NT2/D1 (cell line): ENCODE results near the gene CPT1A.

Experiments used
- DNase-seq: peaks from one replicate; pipeline ENCODE4 v3.0.0-alpha.2; 2011; ENCODE audit warnings: low read depth, low spot score
- H3K27me3 ChIP-seq: 2 replicates; pipeline ENCODE4 v1.6.0; 2011; ENCODE audit warnings: mild to moderate bottlenecking; ENCODE audit not compliant: insufficient read length, insufficient read depth
- H3K36me3 ChIP-seq: 2 replicates; pipeline ENCODE4 v1.6.1; 2011; ENCODE audit warnings: mild to moderate bottlenecking, low read length, mixed read lengths; ENCODE audit not compliant: insufficient read depth, insufficient read length
- H3K4me1 ChIP-seq: 2 replicates; pipeline ENCODE4 v1.5.1; 2011; ENCODE audit not compliant: insufficient read depth, insufficient read length
- H3K4me3 ChIP-seq: 2 replicates; pipeline ENCODE4 v1.5.1; 2011; ENCODE audit warnings: low read depth; ENCODE audit not compliant: insufficient read length
- H3K9ac ChIP-seq: 2 replicates; pipeline ENCODE4 v1.6.0; 2011; ENCODE audit warnings: low read depth; ENCODE audit not compliant: insufficient read length
- H3K9me3 ChIP-seq: 2 replicates; pipeline ENCODE4 v1.5.1; 2011; ENCODE audit warnings: mild to moderate bottlenecking, low read length; ENCODE audit not compliant: insufficient read depth
- SUZ12 ChIP-seq: IDR thresholded peaks from 2 replicates; pipeline ENCODE4 v1.6.1; 2011; ENCODE audit not compliant: insufficient read length, insufficient read depth; ENCODE audit errors: extremely low read depth
- YY1 ChIP-seq: IDR thresholded peaks from 2 replicates; pipeline ENCODE4 v1.6.1; 2011; ENCODE audit not compliant: insufficient read length, insufficient read depth
- ZNF274 ChIP-seq: IDR thresholded peaks from 2 replicates; pipeline ENCODE4 v1.6.1; 2011; ENCODE audit warnings: mild to moderate bottlenecking, low read depth, low read length

CPT1A gene

DNA sequence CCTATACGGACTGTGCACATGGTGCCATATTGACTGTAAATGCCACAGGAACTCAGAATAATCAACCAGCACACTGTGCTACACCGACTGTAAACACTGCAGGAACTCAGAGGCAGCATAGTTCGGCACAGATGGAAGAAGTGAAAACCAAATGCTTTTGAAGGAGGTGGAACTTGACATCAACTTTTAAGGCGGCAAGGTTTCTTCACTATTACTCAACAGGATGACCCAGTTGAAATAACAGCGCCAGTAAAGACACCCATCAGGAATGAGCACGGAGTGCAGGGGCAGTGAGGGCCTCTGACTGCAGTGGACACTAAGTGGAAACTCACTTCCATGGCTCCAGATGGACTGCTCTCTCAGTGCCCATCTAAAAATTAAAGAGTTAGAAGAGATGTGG, 106.1 kb downstream of the CPT1A start:
- no peak overlapping the region for H3K4me3 ChIP-seq
- H3K27me3 ChIP-seq = no peaks in the 10 kb centered on the region
- H3K9ac ChIP-seq = no peak overlapping the region
- H3K36me3 ChIP-seq = peaks cover 8% of the 10 kb centered on the region
- H3K9me3 ChIP-seq = no peaks in the 10 kb centered on the region
- no peak for TF ChIP-seq YY1
- TF ChIP-seq ZNF274 = no peak
- no peak for TF ChIP-seq SUZ12
- no peak for DNase-seq
- no peaks in the 10 kb centered on the region for H3K4me1 ChIP-seq

DNA sequence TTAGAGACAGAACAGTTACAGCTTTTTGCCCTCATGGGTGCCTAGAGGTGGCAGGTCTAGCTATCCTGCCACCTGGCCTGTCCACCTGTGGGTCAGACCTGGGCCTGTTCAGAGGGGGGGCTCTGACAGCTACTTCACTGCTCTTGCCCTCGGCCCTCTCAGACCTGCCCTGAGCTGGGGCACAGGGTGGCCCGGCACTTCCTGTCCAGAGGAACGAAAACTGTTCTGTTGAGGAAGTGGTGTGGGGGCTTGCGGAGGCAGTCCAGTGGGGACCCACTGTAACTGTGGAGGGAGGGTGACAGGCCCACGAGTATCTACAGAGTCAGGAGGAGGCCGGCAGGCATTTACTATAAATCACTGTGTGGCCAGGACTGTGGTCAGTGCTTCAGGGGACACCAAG, 106.6 kb downstream of the CPT1A start:
- Histone ChIP-seq H3K27me3 (no peaks in the 10 kb centered on the region), H3K9ac (no peak overlapping the region), H3K4me1 (no peaks in the 10 kb centered on the region), H3K4me3 (no peak overlapping the region), H3K36me3 (peaks cover 8% of the 10 kb centered on the region), H3K9me3 (no peaks in the 10 kb centered on the region)
- no peak for TF ChIP-seq YY1
- no peak for TF ChIP-seq SUZ12
- TF ChIP-seq ZNF274 = no peak
- no peak for DNase-seq

DNA sequence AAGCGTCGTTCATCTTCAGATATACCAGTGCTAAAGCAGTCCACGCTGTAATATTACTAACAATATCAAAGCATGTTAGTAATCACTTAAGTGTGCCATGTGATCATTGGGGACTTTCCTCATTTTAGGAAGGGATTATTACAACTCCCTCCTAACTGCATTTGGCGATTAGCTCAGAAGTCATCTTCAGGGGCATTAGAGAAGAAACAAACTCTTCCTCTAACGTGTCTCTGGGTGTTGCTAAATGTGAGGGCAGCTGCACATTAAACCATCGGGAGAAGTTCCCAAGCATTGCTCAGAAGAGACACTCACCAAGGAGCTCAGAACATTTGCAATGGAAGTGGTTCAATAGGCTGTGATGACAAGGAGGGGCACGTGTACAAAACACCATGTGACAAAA, 107.6 kb downstream of the CPT1A start:
- no peak overlapping the region for H3K9ac ChIP-seq
- H3K36me3 ChIP-seq = peaks cover 8% of the 10 kb centered on the region
- H3K27me3 ChIP-seq = no peaks in the 10 kb centered on the region
- no peak for DNase-seq
- no peak overlapping the region for H3K4me3 ChIP-seq
- no peaks in the 10 kb centered on the region for H3K4me1 ChIP-seq
- no peak for TF ChIP-seq YY1
- TF ChIP-seq SUZ12 = no peak
- no peak for TF ChIP-seq ZNF274
- no peaks in the 10 kb centered on the region for H3K9me3 ChIP-seq

DNA sequence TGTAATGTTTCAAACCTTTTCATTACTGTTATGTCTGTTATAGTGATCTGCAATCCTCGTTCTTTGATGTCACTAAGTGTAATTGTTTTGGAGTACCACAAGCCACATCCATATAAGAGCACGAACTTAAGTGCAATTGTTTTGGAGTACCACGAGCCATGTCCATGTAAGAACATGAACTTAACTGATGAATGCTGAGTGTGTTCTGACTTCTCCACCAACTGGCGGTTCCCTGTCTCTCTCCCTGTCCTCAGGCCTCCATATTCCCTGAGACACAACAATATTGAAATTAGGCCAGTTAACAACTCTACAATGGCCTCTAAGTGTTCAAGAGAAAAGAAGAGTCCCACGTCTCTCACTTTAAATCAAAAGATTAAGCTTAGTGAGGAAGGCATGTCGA, 113.9 kb downstream of the CPT1A start:
- H3K9ac ChIP-seq = no peak overlapping the region
- no peaks in the 10 kb centered on the region for H3K9me3 ChIP-seq
- no peaks in the 10 kb centered on the region for H3K4me1 ChIP-seq
- H3K36me3 ChIP-seq = no peaks in the 10 kb centered on the region
- H3K4me3 ChIP-seq = no peak overlapping the region
- no peaks in the 10 kb centered on the region for H3K27me3 ChIP-seq
- TF ChIP-seq YY1 (no peak), SUZ12 (no peak), ZNF274 (no peak)
- DNase-seq = no peak

DNA sequence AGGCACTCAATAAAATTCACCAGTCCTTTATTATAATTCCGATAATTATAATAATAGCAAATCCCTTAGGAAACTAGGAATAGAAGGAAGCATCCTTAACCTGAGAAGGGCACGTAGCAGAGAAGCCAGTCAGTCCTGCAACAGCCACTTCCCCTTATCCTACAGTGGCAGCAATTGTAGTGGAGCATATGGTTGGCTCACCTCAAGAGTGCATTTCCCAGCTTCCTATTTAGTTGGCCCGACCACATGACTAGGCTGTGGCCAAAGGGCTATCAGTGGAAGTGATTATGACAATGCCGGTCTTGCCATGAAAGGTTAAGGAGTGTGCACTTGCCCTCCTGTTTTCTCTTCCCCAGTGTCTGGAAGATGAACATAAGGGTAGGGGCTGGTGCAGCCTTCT, 117.4 kb downstream of the CPT1A start:
- no peak overlapping the region for H3K4me3 ChIP-seq
- no peaks in the 10 kb centered on the region for H3K27me3 ChIP-seq
- no peak for DNase-seq
- H3K9me3 ChIP-seq = 0 out of 2 replicates have a peak, but pooled peaks cover 13% of the 10 kb centered on the region
- no peak overlapping the region for H3K9ac ChIP-seq
- TF ChIP-seq SUZ12 (no peak), ZNF274 (no peak), YY1 (no peak)
- H3K36me3 ChIP-seq = no peaks in the 10 kb centered on the region
- no peaks in the 10 kb centered on the region for H3K4me1 ChIP-seq

DNA sequence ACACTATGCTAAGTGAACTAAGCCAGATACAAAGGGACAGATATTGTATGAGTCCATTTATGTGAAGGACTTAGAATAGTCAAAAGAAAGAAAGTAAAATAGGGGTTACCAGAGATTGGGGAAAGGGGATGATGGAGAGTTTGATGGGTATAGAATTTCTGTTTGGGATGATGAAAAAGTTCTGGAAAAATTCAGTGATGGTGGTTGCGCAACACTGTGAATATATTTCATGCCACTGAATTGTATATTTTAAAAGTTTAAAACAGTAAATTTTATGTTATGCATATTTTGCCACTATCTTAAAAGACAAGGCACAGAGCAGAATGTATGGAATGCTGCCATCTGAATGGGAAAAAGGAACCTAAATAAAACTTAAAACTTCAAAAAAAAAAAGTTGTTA, 119.6 kb downstream of the CPT1A start:
- DNase-seq = no peak
- H3K9me3 ChIP-seq = peaks cover 20% of the 10 kb centered on the region; the same call in 1 of the 2 replicates
- H3K4me1 ChIP-seq = no peaks in the 10 kb centered on the region
- H3K9ac ChIP-seq = no peak overlapping the region
- H3K4me3 ChIP-seq = no peak overlapping the region
- H3K27me3 ChIP-seq = no peaks in the 10 kb centered on the region
- TF ChIP-seq ZNF274 (no peak), YY1 (no peak), SUZ12 (no peak)
- no peaks in the 10 kb centered on the region for H3K36me3 ChIP-seq

DNA sequence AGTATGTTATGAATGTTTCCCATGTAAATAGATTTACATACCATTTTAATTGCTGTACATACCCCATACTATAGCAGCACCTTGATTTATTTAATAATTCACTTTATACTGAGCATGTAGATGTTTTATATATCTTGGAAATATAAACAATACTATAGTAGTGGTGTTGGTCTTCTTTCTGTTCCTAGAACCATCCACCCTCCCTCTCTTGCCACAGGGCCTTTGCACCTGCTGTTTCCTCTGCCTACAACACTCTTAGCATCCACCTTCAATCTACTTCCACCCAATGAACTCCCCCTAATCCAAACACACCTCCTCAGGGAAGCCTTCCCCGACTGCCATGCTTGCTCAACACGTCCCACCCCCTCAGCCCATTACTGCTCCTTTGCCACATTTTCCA, 120.6 kb downstream of the CPT1A start:
- no peaks in the 10 kb centered on the region for H3K4me1 ChIP-seq
- no peaks in the 10 kb centered on the region for H3K27me3 ChIP-seq
- H3K4me3 ChIP-seq = no peak overlapping the region
- no peak for DNase-seq
- peaks cover 27% of the 10 kb centered on the region; the same call in 1 of the 2 replicates for H3K9me3 ChIP-seq
- TF ChIP-seq YY1 (no peak), SUZ12 (no peak), ZNF274 (no peak)
- no peak overlapping the region for H3K9ac ChIP-seq
- no peaks in the 10 kb centered on the region for H3K36me3 ChIP-seq
